Bone marrow (tissue), 2 donors: ENCODE measurements around the gene APBA2.

ENCODE experiments used
- DNase-seq, 2 donors: peaks; one replicate each; lab custom pipeline; 2025; lab: John Stamatoyannopoulos, UW

The APBA2 gene

GRCh38 chr15:29086891-29087290 lies 201.1 kb downstream of the APBA2 start:
- no peak for DNase-seq

DNA sequence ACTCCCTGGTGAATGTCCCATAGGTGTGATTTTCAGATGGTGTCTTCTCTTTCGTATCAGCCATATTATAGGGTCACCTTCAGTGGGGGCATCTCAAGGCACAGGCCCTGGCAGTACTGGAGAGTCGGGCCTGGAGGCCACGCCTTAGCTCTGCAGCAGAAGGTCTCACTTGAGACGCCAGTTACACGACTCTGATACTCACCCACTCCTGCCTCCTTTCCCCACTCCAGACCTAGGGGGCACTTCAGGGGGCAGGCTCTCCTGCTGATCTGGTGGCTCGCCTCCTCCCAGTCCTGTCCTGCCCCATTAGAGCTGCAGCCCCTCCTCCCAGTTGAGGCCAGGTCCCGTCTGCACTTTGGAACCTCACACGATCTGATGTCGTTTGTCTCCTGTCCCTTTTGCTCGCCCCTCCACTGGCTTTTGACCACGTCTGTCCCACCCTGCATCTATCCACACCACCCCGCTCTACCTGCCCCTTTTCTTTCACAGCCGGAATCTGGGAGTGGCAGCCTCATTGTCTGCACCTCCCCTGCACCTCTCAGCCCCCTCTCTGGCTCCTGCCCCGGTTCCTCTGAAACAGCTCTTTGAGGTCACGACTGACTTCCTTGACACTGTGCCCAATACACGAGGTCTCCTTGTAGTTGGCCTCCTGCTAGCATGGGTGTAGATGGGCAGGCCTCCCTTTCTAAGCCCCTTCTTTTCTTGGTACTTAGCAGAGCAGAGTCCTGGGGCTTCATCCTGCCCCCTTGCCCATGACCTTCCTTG lies 201.9 kb downstream of the APBA2 start:
- DNase-seq, result no peak

- no peak for DNase-seq
These were observed 202.9 kb downstream of the APBA2 start for GRCh38 chr15:29088666-29089065.

- DNase-seq, result no peak
These were observed 204.2 kb downstream of the APBA2 start for GRCh38 chr15:29089731-29090616.

DNA sequence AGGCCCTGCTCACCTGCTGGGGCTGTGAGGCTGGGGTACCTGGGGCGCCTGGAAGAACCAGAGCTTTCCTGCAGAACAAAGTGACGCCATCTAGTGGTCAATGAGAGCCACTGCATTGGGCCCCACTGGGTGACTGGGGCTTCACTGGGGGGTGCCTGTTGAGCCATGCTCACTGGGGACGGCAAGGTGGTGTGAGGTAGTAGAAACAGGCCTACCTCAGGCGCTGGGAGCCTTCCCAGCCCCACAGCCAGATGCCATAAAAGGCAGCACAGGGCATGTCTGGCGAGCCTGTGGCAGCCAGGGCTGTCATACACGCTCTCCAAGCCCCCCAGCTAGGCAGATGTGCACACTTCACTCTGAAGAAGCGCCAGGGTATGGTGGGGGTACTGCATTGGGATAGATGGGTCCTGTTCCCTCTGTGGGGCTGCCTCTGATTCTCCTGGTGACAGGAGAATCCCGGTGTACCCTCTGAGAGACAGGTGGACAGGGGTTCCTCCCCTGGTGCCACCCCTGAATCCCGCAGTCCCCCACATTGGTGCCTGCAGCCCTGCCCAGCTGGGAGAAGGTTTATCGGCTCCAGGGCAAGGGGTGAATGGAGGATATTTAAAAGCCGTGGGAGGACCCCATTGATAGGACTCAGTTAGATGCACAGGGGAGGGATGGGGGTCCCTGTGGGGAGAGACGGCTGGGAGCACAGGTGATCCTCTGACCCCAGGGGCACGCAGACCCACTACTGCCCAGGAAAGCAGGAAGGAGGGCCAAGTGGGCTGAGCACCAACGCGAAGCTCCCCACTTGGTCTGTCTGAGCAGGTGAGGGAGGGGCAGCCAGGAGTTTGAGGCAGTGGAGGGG lies 205.1 kb downstream of the APBA2 start:
- DNase-seq, result no peak

- DNase-seq, result no peak
These were observed 205.9 kb downstream of the APBA2 start for GRCh38 chr15:29091666-29092065.

GRCh38 chr15:29092376-29093064 lies 206.7 kb downstream of the APBA2 start:
- DNase-seq, result no peak

DNA sequence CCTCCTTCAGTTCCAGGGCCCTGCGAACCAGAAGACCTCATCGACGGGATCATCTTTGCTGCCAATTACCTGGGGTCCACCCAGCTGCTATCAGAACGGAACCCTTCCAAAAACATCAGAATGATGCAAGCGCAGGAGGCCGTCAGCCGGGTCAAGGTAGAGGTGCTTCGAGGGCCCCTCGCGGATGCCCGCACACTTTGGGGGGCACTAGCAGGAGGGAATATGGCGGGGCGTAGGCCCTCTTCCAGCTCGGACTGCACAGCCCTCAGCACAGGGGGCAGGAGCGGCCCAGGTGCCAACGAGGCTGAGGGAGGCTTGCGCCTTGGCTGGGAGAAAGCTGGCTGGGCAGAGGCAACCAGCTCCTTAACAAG lies 207.3 kb downstream of the APBA2 start:
- DNase-seq, result no peak

GRCh38 chr15:29093696-29094343 lies 208.0 kb downstream of the APBA2 start:
- no peak for DNase-seq

- no peak for DNase-seq
These were observed 208.9 kb downstream of the APBA2 start for GRCh38 chr15:29094711-29095110.

- DNase-seq, result no peak
These were observed 210.0 kb downstream of the APBA2 start for GRCh38 chr15:29095746-29096145.

DNA sequence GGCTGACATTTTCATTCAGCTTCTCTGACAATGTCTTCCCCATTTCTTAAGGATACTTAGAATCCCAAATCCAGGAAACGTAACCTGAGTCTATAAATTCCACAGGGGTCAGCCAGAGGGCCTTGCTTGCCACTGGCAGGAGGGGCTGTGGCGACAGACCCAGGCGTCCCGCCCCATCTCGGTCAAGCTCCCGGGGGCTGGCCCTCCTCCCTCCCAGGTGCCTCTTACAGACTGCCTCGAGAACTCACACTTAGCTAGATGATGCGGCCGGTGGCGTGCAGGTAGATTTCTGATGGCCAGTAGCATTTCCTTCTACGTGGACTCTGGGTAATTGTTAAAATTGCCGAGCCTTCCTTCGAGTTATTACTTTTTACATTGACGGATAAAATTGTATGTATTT lies 211.4 kb downstream of the APBA2 start:
- no peak for DNase-seq

- no peak for DNase-seq
These were observed 212.2 kb downstream of the APBA2 start for GRCh38 chr15:29097971-29098370.

DNA sequence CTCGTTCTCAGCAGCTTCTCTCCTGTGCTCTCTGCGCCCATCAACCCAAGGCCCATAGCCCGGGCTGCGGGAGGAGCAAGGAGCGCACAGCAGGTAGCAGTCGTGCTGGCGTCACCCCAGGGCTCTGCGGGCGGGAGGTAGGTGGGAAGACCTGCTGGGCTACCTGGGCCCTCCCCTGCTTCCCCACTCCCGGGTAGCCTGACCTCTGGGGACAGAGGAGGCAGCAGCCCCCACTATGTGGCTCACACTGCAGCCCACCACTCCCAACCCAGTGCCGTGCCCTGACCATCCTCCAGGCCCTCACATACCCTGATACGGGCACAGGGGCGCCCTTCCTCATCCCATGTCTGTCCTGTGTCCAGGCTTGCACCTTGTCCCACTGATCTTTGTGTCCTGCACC lies 212.9 kb downstream of the APBA2 start:
- no peak for DNase-seq

GRCh38 chr15:29099131-29099880 lies 213.5 kb downstream of the APBA2 start:
- no peak for DNase-seq

DNA sequence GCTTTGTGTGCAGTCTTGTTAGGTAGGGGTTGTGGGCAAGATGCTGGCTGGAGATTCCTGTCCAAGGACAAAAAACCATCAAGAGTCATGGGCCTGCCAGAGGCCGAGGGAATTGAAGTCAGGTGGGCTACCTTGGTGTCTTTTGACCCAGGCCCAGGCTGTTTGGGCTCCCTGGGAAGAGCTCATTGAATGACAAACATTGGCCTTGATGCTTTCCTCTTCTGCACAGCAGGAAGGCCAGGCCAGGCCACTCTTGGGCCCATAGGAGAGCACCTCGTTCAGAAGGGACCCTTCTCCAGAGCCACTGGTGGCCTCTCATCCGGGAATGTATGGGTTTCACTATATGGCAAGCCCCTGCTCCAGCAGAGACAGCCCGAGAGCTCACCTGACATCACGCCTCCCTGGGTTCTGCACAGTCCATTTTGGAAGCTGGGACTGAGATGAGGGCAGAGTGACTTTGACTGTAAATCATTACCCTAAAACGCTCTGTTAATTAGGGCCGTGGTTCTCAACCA lies 214.8 kb downstream of the APBA2 start:
- no peak for DNase-seq

DNA sequence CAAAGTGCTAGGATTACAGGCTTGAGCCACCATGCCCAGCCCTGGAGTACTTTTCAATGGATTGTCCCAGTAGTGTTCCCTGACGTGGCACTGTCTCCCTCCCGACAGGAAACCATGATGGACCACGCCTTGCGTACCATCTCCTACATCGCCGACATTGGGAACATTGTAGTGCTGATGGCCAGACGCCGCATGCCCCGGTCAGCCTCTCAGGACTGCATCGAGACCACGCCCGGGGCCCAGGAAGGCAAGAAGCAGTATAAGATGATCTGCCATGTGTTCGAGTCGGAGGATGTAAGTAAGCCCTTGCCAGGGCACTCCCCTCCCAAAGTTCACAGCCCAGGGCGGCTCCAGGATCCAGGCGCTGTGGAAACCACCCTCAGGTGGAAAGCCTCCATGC lies 215.7 kb downstream of the APBA2 start:
- no peak for DNase-seq

GRCh38 chr15:29102173-29102794 lies 216.5 kb downstream of the APBA2 start:
- peak in 1 of 2 donors; percentile 3 for DNase-seq

DNA sequence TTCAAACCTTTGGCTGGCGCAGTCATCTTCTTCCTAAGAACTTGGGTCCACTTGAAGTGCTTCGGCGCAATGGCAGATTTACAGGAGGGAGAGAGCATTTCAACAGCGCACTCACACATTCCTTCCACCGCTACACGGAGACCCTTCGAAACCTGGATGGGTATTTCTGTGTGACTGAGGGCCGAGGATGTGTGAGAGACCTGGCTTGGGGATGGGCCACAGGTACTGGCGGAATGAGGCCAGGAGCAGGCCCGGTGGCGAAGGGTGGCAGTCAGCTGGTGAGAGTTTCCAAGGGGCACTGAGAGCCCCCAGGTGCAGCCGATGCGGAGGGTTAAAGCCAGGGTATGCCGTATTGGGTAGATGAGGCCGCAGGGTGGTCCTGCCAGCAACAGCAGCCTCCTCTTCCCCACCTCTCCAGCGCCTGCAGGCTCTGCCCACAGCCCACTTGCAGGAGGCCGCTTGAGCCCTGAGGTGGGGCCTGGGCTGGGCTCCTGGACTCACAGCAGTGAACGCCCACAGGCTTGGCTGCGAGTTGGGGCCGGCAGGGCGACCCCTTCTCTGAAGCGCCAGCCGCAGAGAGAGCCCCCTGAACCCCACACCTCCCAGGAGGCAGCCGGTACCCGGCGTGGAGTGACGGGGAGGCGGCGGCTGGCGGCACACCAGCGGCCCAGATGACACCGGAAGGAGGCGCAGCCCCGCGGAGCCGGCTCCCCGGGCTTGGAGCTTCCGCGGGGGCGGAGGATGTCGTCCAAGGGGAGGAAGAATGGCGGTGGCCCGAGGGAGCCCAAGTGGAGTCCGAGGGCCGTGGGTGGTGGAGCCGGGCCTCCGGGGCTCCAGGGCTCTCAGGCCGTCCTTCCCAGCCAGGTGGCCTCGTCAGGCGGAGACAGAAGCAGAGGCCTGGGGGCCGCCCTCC lies 217.4 kb downstream of the APBA2 start:
- DNase-seq, result no peak
